Duodenal mucosa (tissue), 2 donors: ENCODE results near the gene LRRC55.

ENCODE experiments used
- H3K27ac ChIP-seq: one replicate; pipeline ENCODE4 v1.7.0; 2013; ENCODE audit warnings: low read depth, low read length
- H3K27me3 ChIP-seq, 2 donors: one replicate each; pipeline ENCODE4 v1.7.0; 2013; ENCODE audit warnings: low read length in 2 of 2, control low read depth in 1 of 2; ENCODE audit not compliant: insufficient read depth in 2 of 2, control insufficient read depth in 1 of 2
- H3K36me3 ChIP-seq, 2 donors: one replicate each; pipeline ENCODE4 v1.7.0; 2013; ENCODE audit warnings: low read length in 2 of 2, control low read depth in 1 of 2; ENCODE audit not compliant: insufficient read depth in 2 of 2, control insufficient read depth in 1 of 2
- H3K4me1 ChIP-seq, 2 donors: one replicate each; pipeline ENCODE4 v1.7.0; 2013; ENCODE audit warnings: low read length in 2 of 2, control low read depth in 1 of 2; ENCODE audit not compliant: insufficient read depth in 2 of 2, control insufficient read depth in 1 of 2
- H3K4me3 ChIP-seq, 2 donors: one replicate each; pipeline ENCODE4 v1.7.0; 2013; ENCODE audit warnings: low read length in 2 of 2, low read depth in 1 of 2
- H3K9ac ChIP-seq, 2 donors: one replicate each; pipeline ENCODE4 v1.7.0; 2013; ENCODE audit warnings: low read length in 2 of 2, low read depth in 1 of 2
- H3K9me3 ChIP-seq, 2 donors: one replicate each; pipeline ENCODE4 v1.7.0; 2013; ENCODE audit warnings: low read length in 2 of 2, control low read depth in 1 of 2; ENCODE audit not compliant: control insufficient read depth in 1 of 2

The LRRC55 gene

DNA sequence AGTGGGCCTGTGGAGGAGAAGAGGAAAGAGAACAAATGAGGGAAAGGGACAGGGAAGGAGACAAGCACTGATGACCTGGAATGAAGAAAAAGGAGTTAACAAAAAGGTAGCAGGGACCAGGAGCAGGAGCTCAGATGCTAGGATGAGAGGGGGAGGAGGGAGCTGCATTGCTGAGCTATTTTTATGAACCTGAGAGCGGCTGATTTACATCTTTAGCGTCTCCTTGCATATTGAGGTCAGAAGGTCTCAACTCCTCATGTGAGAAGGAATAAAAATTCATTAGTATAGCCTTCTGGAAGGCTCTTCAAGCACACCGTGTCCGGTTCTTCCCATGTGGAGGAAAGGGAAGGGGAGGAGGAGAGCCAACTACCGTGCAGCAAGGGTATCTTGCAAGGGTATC, 33.1 kb upstream of the LRRC55 start:
- Histone ChIP-seq H3K9me3 (no peaks in the 10 kb centered on the region), H3K27me3 (peaks cover 0 to 3% of the 10 kb centered on the region in 2 donors), H3K4me1 (peaks cover 0 to 3% of the 10 kb centered on the region in 2 donors), H3K27ac (no peak overlapping the region), H3K4me3 (no peak overlapping the region), H3K36me3 (no peaks in the 10 kb centered on the region), H3K9ac (no peak overlapping the region)

DNA sequence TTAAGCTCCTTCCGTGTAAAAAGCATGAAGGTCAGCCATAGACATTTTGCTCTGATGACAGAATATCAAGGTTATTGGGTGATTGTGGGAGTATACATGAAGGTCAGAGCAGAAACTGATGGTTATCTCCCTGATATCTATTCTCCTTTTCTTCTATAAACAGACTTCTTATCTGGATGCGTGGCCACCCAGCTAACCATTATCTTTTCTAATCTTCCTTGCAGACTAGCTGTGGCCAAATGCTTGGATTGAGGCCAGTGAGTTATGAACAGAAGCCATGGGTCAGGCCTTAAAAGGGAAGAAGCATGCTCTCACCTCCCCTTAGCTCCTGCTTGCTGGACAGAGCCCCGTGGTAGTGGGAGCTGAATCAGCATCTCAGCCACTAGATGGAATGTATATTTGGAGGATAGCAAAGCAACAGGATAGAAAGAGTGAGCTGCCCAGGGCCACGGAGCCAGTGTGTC, 31.3 kb upstream of the LRRC55 start:
- Histone ChIP-seq H3K36me3 (no peaks in the 10 kb centered on the region), H3K27me3 (peaks cover 0 to 2% of the 10 kb centered on the region in 2 donors), H3K9ac (no peak overlapping the region), H3K4me1 (peaks cover 0 to 3% of the 10 kb centered on the region in 2 donors), H3K9me3 (no peaks in the 10 kb centered on the region), H3K4me3 (no peak overlapping the region), H3K27ac (no peak overlapping the region)

GRCh38 chr11:57152134-57152533, 29.6 kb upstream of the LRRC55 start:
- no peak overlapping the region for H3K4me3 ChIP-seq
- H3K36me3 ChIP-seq: no peaks in the 10 kb centered on the region
- H3K27me3 ChIP-seq: no peaks in the 10 kb centered on the region
- no peaks in the 10 kb centered on the region for H3K9me3 ChIP-seq
- no peak overlapping the region for H3K9ac ChIP-seq
- peaks cover 0 to 3% of the 10 kb centered on the region in 2 donors for H3K4me1 ChIP-seq
- no peak overlapping the region for H3K27ac ChIP-seq

- Histone ChIP-seq H3K4me1 (peaks cover 0 to 3% of the 10 kb centered on the region in 2 donors), H3K36me3 (no peaks in the 10 kb centered on the region), H3K27me3 (no peaks in the 10 kb centered on the region), H3K9me3 (no peaks in the 10 kb centered on the region), H3K27ac (no peak overlapping the region), H3K4me3 (no peak overlapping the region), H3K9ac (no peak overlapping the region)
Measured at GRCh38 chr11:57153448-57153847, 28.3 kb upstream of the LRRC55 start.

DNA sequence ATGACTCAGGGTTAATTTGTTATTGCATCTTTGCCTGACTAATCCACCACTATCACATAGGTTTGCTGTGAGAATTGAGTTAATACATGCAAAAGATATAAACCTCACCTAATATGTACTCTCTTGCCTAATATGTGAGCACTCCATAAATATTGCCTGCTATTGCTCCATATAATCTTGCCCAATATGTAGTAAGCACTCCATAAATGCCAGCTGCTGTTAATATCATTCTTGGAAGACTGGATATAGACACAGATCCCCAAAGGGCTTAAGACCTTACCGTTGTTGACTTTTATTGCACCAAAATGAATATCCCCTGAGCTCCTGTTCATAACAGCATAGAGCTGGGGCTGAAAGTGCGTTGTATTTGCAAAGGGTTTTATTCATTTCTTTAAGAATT, 27.0 kb upstream of the LRRC55 start:
- Histone ChIP-seq H3K27me3 (no peaks in the 10 kb centered on the region), H3K27ac (no peak overlapping the region), H3K9ac (no peak overlapping the region), H3K4me3 (no peak overlapping the region), H3K9me3 (no peaks in the 10 kb centered on the region), H3K4me1 (peaks cover 0 to 3% of the 10 kb centered on the region in 2 donors), H3K36me3 (no peaks in the 10 kb centered on the region)

GRCh38 chr11:57155400-57155799, 26.4 kb upstream of the LRRC55 start:
- no peaks in the 10 kb centered on the region for H3K27me3 ChIP-seq
- no peaks in the 10 kb centered on the region for H3K36me3 ChIP-seq
- H3K4me1 ChIP-seq: peaks cover 0 to 3% of the 10 kb centered on the region in 2 donors
- H3K4me3 ChIP-seq: no peak overlapping the region
- no peak overlapping the region for H3K9ac ChIP-seq
- no peaks in the 10 kb centered on the region for H3K9me3 ChIP-seq
- no peak overlapping the region for H3K27ac ChIP-seq

DNA sequence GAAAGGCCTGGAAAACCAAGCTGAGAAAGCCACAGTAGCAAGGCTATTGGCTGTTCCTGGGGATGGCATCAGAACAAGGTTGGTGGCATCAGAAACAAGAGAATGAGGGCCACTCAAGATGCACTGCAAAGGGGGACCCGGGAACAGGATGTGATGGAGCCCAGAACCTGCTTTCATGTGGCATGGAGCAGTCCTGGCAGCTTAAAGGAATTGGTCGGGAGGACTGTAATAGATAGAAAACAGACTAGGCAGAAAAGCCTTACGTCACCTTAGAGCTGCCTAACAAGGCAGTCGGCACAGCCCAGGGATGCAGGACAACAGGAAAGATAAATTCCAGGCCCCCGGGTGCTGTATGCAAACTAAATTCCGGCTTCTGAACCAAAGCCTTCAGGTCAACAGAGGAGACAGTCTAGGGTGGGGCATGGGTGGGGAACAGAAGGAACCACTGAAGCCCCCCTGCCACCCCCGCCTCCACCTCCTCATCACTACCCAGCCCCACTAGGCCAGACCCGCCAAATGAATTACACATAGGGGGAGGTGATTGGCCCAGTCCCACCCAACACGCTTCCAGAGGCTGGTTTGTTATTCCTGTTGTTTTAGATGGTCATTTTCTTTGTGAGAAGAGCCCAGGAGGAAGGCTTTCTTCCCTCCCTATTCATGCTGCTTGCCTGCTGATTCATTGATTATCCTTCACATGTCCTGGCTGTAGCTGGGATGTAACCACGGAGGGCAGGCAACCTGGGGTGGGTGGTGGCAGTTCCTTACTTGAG, 25.7 kb upstream of the LRRC55 start:
- no peak overlapping the region for H3K27ac ChIP-seq
- H3K9ac ChIP-seq: no peak overlapping the region
- no peaks in the 10 kb centered on the region for H3K27me3 ChIP-seq
- H3K36me3 ChIP-seq: no peaks in the 10 kb centered on the region
- no peak overlapping the region for H3K4me3 ChIP-seq
- no peaks in the 10 kb centered on the region for H3K9me3 ChIP-seq
- H3K4me1 ChIP-seq: no peaks in the 10 kb centered on the region

DNA sequence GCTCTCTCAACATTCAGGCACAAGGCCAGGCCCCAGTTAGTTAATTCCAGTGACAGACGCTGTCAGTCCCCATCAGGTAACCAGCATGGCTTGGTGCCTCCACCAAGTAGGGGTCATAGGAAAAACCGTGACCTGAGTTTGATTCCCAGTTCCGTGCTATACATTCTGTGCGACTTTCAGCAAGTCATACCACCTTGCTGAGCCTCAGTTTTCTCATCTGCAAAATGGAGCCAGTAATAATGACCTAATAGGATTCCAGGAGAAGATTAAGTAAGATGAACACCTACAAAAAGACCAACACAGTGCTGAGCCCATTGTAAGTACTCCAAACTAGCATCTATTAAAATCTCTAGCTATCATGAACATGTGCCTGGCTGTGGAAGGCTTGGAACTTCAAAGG, 24.8 kb upstream of the LRRC55 start:
- Histone ChIP-seq H3K4me3 (no peak overlapping the region), H3K9me3 (no peaks in the 10 kb centered on the region), H3K9ac (no peak overlapping the region), H3K27ac (no peak overlapping the region), H3K27me3 (no peaks in the 10 kb centered on the region), H3K4me1 (no peaks in the 10 kb centered on the region), H3K36me3 (no peaks in the 10 kb centered on the region)

DNA sequence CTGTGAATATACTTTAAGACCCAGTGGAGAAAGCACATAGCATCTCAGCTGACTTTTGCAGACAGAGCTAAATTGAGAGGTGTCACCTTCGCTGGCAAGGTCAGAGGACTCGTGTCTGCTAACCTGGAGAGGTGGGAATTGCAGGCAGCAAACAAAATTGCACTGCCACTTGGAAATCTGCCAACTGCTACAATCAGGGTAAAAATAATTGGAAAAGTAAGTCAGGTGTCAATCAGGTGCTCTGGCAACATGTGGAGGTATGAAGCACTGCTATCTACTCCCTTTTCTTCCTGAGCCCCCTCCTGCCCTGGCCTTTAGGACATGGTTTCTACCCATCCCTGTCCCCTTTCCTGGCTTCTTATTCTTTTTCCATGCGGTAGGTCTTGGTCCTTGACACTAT, 24.1 kb upstream of the LRRC55 start:
- H3K9me3 ChIP-seq: no peaks in the 10 kb centered on the region
- H3K27me3 ChIP-seq: no peaks in the 10 kb centered on the region
- H3K4me3 ChIP-seq: no peak overlapping the region
- no peaks in the 10 kb centered on the region for H3K4me1 ChIP-seq
- H3K36me3 ChIP-seq: no peaks in the 10 kb centered on the region
- no peak overlapping the region for H3K27ac ChIP-seq
- no peak overlapping the region for H3K9ac ChIP-seq

DNA sequence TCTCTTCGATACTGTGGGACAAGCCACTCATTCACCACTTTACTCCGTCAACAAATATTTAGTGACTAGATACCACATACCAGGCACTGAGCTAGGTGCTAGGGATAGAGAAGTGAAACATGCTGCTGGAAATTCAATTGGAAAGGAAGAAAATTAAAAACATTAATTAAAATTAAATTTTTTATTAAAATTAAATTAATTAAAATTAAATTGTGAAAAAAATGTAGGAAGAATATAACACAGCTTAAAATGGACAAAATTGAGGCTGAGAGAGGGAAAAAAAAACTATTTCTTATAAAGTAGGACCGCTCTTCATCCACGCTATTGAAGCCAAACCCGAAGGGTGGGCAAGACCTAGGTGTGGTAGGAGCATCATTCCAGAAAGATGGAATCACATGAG, 23.6 kb upstream of the LRRC55 start:
- no peaks in the 10 kb centered on the region for H3K4me1 ChIP-seq
- no peaks in the 10 kb centered on the region for H3K36me3 ChIP-seq
- no peak overlapping the region for H3K9ac ChIP-seq
- no peaks in the 10 kb centered on the region for H3K27me3 ChIP-seq
- H3K4me3 ChIP-seq: no peak overlapping the region
- H3K27ac ChIP-seq: no peak overlapping the region
- no peaks in the 10 kb centered on the region for H3K9me3 ChIP-seq
